Activated CD8-positive, alpha-beta memory T cell treated with anti-CD3 and anti-CD28 coated beads for 4 hours (primary cell): ENCODE measurements around the gene RBM43.

Experiments used
- DNase-seq, 2 donors: peaks; one replicate each; pipeline ENCODE4 v3.0.0-alpha.2; 2020; ENCODE audit warnings: low read depth in 2 of 2

Gene RBM43

GRCh38 chr2:151228847-151229512 is 32.7 kb downstream of the RBM43 start:
- DNase-seq, result no peak

- no peak for DNase-seq
These were observed 44.3 kb downstream of the RBM43 start for GRCh38 chr2:151217343-151217742.

- no peak for DNase-seq
These were observed 54.6 kb downstream of the RBM43 start for GRCh38 chr2:151207100-151207499.

GRCh38 chr2:151206446-151206968 is 55.2 kb downstream of the RBM43 start:
- DNase-seq, result no peak

GRCh38 chr2:151205571-151205970 is 56.1 kb downstream of the RBM43 start:
- DNase-seq, result no peak

- DNase-seq, result no peak
These were observed 56.9 kb downstream of the RBM43 start for GRCh38 chr2:151204756-151205155.

- no peak for DNase-seq
These were observed 60.8 kb downstream of the RBM43 start for GRCh38 chr2:151200844-151201243.

- no peak for DNase-seq
These were observed 61.4 kb downstream of the RBM43 start for GRCh38 chr2:151200277-151200676.

GRCh38 chr2:151198645-151199044 is 63.0 kb downstream of the RBM43 start:
- DNase-seq, result no peak
